GM23248 (cell line): ENCODE results near the gene TAS2R41.

ENCODE experiments used
- EZH2 ChIP-seq: fragments of 200-600 bp; sonication (generic); IDR thresholded peaks from 2 replicates; pipeline ENCODE4 v1.6.1; 2018; ENCODE audit warnings: antibody characterized with exemption, mild to moderate bottlenecking; ENCODE audit not compliant: insufficient read depth, poor library complexity, severe bottlenecking
- EZH2phosphoT487 ChIP-seq: fragments of 200-600 bp; sonication (generic); IDR thresholded peaks from 2 replicates; pipeline ENCODE4 v1.6.1; 2018; ENCODE audit warnings: antibody characterized with exemption, moderate library complexity, mild to moderate bottlenecking, low read depth; ENCODE audit not compliant: insufficient read depth

GRCh38 chr7:143487566-143487965 is 9.9 kb downstream of the TAS2R41 start:
- TF ChIP-seq EZH2phosphoT487, result no peak
- TF ChIP-seq EZH2, result no peak
